Right ventricle myocardium inferior (tissue), 1 donor: ENCODE data around the gene IFNL3. TPM values are rescaled to one million over a fixed set of nuclear protein-coding genes. Genes with fewer than 3 reads are reported as not detected.
"Not testable (repeated sequence)": the region's sequence is repeated elsewhere in the genome, so short reads cannot be mapped to it uniquely, and the experiment has no call there.

Experiments
- ATAC-seq: fragments of 200-7000 bp; cut with Tn5 transposase; one replicate; pipeline ENCODE4 v1.9.1; 2020; ENCODE audit warnings: mild to moderate bottlenecking, moderate library complexity
- DNase-seq: peaks from one replicate; pipeline ENCODE4 v3.0.0; 2021; ENCODE audit errors: missing footprints
- intact Hi-C: fragments of 100-400 bp; cut with DNase I; formaldehyde crosslinking; loops from one replicate; pipeline ENCODE4 v1.11.0; 2022
- total RNA-seq: library from RNA; stranded (reverse); fragmentation: NEBNext Ultra II Directional; extraction: Animal tissue kit (Norgen Biotek cat#: 25700); gene quantifications from one replicate; pipeline ENCODE4 v1.2.1, GENCODE V29; 2021
- donor health status: DM: no; HTN: yes; CAD: no; lungs with severe emphysema.

Gene IFNL3
- total RNA-seq, 1 donor from 2014 or later: not detected

DNA sequence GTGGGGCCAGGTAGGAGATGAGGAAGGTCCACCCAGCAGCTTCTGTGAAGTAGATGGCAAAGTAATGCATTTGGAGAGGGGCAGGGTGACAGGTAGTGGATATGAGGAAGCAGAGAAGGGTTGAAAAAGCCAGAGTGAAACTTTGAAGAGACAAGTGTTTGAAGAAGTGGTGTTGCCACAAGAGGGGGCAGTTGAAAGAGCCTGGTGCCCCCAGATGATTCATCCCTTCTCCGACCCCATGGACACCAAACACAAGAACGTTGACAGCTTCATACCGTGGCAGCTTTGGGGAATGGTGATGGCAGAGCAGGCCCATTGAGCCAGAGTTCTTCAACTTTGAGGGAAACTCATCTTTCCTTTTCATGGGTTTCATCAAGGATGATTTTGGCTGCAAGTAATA is 19.9 kb downstream of the IFNL3 start:
- no peak for ATAC-seq
- intact Hi-C loops: no loop called here

DNA sequence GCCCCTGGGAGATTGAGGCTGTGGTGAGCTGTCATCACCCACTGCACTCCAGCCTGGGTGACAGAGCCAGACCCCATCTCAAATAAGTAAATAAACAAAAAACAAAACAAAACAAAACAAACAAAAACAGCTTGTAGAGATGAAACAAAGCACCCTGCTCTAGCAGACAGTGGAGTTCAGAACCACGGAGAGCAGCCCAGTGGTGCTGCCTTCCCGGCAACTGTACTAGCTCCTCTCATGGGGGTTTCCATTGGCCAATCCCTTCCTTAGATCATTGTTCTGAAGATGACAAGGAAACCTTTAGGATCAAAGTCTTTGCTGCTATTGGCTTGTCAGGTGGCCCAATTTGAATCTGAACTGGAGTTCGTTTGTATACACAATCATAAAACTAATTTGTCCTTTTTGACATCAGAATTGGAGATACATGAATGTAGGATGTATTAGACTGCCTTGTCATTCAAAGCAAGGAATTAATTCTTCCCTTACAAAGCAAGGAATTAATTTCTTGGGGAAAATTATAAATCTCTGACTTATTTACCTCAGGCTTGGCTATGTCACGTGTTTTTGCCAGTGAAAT is 21.0 kb downstream of the IFNL3 start:
- DNase-seq (no peak), ATAC-seq (no peak)

More for the DNA sequence above, 19.9 kb downstream of the IFNL3 start:
- DNase-seq: no peak

DNA sequence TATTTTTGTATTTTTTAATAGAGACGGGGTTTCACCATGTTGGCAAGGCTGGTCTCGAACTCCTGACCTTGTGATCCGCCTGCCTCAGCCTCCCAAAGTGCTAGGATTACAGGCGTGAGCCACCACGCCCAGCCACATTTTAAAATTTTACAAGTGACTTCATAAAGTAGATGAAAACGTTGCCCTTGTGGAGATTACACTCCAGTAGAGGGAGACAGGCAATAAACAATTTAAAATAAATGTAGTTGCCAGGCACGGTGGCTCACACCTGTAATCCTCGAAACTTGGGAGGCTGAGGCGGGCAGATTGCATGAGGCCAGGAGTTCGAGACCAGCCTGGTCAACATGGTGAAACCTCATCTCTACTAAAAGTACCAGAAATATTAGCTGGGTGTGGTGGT is 25.7 kb downstream of the IFNL3 start:
- DNase-seq, intact Hi-C loops, ATAC-seq: not testable (repeated sequence)

More for the DNA sequence above, 21.0 kb downstream of the IFNL3 start:
- intact Hi-C loops: no loop called here

DNA sequence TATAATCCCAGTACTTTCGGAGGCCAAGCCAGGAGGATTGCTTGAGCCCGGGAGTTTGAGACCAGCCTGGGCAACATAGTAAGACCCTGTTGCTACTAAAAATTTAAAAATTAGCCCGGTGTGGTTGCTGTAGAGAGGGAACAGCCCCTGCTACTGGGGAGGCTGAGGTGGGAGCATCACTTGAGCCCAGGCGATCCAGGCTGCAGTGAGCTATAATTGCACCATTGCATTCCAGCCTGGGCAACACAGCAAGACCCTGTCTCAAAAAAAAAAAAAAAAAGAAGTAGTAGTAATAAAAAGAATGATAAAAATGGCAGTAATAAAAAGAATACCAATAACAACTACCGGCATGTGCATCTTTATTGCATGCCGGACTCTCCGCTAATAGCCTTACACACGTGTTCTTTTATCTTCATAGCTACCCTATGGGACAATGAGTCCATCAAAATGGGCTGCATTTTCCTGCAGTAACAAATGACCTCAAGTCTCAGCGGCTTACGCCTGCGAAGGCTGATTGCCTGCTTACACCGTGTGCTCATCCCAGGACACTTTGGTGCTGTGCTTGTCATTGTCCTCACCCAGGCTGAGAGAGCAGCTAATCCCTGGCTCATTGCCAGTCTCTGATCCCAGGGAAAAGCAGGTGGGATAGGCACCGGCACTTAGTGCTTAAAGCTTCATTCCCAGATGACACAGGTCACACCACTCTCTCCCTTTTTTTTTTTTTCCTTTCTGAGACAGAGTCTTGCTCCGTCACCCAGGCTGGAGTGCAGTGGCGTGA is 26.4 kb downstream of the IFNL3 start:
- intact Hi-C loops: no loop called here
- DNase-seq (no peak), ATAC-seq (no peak)

DNA sequence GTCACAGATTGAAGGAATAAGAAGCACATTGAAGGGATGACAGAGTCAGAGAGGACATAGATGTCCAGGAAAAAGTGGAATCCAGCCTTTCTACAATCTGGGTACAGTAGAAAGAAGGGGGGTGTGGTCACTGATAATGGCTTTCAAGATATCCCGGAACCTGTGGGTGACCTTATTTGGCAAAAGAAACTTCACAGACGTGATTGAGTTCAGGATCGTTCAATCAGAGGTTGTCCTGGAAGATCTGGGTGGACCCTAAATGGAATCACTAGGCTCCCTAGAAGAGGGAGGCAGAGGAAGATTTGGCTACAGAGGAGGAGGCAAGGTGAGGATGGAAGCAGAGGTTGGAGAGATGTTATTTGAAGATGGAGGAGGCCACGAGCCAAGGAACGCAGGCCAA is 27.7 kb downstream of the IFNL3 start:
- ATAC-seq (no peak), DNase-seq (no peak)
- intact Hi-C loops: no loop called here

DNA sequence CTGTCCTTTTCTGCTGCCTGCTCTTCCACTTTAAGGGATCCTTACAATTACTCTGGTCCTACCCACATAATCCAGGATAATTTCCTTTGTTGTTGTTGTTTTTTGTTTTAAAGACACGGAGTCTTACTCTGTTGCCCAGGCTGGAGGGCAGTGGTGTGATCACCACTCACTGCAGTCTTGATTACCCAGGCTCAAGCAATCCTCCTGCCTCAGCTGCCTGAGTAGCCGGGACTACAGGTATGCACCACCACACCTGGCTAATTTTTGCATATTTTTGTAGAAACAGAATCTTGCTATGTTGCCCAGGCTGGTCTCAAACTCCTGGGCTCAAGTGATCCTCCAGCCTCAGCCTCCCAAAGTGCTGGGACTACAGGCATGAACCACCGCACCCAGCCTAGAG is 29.5 kb downstream of the IFNL3 start:
- DNase-seq, ATAC-seq, intact Hi-C loops: not testable (repeated sequence)

DNA sequence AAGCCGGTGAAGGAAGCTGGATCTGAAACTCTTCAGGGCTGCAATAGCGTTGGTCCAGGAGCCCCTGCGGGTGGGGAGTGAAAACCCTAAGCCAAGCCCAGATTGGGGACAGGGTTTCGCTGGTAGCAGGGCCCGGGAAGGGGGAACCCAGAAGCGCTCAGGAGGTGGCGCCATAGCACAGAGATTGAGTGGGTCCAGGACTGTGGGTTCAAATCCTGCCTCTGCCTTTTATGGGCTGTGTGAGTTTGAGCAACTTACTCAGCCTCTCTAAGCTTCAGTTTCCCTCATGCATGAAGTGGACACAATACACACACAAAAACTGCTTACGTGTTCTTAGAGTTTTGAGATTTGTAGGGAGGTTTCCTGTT is 32.4 kb downstream of the IFNL3 start:
- no peak for ATAC-seq
- intact Hi-C loops: no loop called here
- peak; percentile 71 for DNase-seq

DNA sequence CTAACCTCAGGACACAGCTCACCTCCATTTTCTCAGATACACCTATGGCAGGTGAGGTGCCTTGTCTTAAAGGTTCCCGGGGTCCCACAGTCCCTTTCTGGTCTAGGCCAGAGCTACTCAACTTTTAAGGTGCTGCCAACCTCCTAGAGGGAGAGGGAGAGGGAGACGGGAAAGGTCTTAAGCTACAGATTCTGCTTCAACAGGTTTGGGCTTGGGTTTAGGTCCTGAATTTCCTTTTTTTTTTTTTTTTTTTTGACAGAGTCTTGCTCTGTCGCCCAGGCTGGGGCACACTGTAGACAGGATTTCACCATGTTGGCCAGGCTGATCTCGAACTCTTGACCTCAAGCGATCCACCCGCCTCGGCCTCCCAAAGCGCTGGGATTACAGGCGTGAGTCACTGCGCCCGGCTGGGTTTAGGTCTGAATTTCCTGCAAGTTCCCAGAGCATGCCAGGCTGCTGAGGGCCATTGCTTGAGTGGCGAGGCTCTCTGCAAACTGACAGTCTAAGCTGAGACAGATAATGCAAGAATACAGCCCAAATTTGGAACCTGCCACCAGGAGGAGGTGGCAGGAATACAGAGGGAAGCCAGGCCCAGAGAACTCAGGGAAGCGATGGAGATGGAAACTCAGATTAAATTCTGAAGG is 33.0 kb downstream of the IFNL3 start:
- ATAC-seq (no peak), DNase-seq (no peak)
- intact Hi-C loops: no loop called here

DNA sequence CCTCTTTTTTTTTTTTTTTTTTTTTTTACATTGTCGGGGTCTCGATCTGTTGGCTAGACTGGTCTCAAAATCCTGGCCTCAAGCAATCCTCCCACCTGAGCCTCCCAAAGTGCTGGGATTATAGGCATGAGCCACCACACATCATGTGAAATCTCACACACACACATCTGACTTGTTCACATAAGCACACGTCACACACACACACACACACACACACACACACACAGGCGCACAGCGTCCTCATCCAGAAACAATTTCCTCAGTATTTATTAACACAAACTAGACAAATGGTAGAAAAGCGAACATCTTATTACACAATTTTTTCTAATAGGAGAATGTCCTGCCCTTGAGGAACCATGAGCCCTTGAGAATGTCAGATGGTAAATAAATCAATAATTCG is 35.6 kb downstream of the IFNL3 start:
- ATAC-seq (no peak), DNase-seq (no peak)
- intact Hi-C loops: no loop called here

DNA sequence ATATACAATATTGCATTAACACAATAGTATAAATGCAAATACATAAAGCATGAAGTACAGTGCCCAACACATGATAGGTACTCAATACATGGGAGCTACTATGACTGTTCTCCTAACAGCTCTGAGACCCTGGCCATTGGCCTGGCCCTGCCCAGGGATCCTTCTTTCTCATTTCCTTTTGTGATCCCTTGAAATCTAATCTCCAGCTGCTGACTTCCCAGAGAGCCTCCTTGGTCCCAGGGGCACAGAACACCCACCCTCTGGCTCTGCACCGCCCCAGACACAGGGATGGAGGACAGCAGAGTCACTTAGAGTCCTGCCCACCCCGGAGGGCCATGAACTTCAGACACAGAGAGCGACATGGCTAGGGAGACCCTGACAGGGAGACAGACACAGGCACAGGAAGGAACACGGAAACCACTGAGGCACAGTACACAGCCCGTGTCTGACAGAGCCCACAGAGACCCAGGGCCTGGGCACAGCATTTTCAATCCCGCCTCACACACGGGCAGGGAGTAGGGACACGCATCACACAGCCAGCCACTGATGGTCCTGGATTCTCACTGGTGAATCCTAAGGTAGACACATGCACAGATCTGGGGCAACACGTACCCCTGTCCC is 36.5 kb downstream of the IFNL3 start:
- ATAC-seq: no peak
- intact Hi-C loops: no loop called here
- DNase-seq: no peak

DNA sequence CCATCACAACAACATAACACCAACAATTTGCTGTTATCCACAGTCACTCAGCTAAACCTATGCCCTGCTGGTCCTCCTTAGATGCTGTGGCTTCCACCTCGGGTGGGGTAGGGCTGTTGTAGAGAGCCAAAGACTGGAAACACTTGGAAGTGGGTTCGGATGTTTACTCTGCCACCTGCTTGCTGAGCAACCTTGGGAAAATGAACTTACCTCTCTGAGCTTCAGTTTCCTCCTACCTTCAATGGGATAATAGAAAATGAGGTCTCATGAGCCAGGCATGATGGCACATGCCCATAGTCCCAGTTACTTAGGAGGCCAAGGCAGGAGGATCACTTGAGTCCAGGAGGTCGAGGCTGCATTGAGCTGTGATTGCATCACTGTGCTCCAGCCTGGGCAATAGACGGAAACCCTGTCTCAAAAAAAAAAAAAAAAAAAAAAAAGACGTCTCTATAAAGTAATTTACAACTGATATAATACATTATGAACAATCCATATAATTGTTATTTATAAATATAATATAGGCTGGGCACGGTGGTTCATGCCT is 37.4 kb downstream of the IFNL3 start:
- DNase-seq: no peak
- intact Hi-C loops: no loop called here
- no peak for ATAC-seq

DNA sequence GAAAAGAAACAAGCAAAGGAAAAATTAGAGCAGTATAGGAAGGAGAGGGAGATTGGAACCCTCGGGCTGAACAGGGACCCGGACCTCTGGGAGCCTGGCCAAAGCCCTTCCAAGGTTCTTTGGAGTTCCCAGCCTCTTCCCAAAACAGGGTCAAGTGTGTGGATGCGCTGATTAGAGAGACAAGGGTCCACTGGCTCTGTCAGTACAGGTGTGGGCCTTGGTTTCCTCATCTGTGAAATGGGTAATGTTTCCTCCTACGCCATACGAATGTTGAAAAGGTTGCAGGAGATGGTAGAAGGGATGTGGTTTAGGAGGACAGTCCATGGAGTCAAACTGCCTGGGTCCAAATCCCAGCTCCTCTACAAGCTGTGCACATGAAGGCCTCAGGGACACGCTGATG is 38.7 kb downstream of the IFNL3 start:
- intact Hi-C loops: no loop called here
- ATAC-seq: no peak
- no peak for DNase-seq

DNA sequence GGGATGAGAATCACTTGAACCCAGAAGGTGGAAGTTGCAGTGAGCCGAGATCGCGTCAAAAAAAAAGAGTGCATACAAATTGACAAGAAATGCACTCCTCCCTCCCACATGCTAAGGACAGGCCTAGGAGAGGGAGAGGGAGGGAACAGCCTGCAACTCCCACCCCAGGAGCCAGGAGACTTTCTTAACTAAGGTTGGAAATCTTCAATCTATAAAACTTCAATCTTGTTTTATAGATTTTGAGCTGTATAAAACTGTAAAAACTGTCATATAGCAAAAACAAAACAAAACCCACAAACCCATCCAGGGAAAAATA is 39.4 kb downstream of the IFNL3 start:
- ATAC-seq (no peak), DNase-seq (no peak)
- intact Hi-C loops: no loop called here

DNA sequence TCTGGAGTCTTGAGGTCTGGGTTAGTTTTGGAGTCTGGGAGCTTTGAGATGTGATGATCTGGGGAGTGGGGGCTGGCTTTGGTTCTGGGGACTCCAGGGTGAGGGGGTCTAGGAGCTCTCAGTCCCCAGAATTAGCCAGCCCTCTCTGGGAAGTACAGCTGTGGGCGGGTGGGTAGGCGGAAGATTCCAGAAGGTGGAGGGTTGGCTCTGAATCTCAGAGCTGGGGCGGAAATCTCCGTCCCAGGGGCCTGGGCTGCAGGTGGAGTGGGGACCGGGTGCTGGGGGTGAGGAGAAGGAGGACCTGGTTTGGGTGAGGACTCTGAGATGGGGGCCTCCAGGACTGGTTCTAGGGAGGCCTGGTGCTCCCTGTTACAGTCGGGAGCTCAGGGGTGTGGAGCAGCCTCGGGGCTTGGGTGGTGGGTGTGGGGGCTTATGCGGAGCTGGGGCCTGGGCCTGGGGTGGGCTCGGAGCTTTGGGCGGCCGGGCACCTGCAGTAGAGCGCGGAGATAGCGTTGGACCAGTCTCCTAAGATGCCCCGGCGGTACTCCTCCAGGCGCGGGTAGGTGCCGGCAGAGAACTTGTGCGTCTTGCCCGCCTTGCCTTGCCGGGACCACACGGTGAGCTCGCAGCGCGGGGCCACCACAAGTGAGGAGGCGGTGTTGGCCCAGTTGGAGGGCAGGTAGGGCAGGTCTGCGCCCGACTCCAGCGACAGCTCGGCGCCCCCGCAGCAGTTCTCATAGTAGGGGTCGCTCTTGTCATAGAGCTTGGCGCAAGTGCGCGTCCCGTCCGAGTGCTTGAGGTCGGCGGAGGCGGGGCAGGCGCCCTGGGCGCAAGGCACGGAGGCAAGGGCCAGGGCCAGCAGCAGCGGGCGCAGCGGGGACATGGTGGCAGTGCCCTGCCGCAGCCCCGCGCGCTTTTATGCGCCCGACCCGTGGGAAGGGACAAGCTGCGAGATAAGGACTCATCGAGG is 41.1 kb downstream of the IFNL3 start, which contains the start of gene SYCN:
Gene SYCN (minus strand): TSS at position 892 of the 970 bp plus-strand sequence. CDS start 9 bp downstream, at position 883.
- DNase-seq: no peak
- ATAC-seq: no peak
- intact Hi-C loops: no loop called here

DNA sequence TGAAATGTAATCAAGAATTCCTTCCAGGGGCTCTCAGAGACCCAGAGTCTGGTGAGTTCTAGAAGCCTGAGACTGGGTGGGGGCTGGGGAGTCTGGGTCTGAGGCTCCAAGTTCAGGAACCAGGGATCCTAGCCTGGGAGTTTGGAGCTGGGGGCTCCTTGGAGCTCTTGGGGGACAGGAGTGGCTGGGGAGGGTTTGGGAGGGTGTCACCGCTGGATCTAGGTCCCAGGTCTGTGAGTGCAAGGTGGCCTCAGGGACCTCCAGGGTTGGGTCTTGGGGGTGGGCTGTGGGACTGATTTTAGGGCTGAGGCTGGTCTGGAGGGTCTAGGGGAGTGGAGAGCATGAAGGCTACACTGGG is 41.8 kb downstream of the IFNL3 start:
- intact Hi-C loops: no loop called here
- no peak for ATAC-seq
- DNase-seq: no peak

DNA sequence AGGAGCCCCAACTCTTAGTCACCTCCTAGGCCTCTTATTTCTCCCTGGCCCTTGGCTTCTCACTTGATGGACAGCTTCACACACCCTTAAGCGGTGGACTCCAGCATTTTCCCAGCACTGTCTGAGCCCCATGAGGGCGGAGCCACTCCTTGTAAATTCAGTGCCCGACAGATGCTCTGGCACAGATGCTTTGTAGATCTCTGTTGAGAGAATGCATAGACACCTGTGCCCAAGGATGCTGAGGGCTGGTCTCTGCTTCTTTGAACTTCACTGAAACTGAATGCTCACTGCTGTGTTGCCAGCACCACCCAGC is 44.0 kb downstream of the IFNL3 start:
- DNase-seq (no peak), ATAC-seq (no peak)
- intact Hi-C loops: no loop called here

DNA sequence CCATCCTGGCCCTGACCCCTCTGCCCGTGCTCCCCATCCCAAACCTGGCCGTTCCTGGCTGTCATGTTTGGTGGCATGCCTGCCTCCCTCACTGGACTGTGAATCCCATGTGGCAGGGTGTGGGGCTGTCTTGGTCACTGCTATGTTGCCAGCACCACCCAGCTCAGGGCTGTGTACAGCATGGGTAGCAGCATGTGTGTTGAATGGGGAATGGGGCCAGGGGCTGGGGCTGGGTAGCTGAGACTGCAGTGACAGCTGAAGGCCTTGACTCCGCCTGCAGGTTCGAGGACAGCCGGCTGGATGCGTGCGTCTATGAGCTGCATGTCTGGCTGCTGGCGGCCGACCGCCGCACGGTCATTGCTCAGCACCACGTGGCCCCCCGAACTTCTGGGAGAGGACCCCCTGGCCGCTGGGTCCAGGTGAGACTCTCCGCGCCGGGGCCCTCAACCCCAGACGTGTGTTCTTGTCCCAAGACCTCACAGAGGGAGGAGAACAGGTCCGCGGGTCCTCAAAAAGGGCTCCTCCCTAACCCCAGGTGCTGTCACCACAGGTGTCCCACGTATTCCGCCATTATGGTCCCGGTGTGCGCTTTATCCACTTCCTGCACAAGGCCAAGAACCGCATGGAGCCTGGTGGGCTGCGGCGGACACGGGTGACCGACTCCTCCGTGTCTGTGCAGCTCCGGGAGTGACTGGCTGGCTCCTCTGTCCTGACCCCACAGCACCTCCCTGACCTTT is 44.6 kb downstream of the IFNL3 start:
- intact Hi-C loops: no loop called here
- DNase-seq (no peak), ATAC-seq (no peak)

DNA sequence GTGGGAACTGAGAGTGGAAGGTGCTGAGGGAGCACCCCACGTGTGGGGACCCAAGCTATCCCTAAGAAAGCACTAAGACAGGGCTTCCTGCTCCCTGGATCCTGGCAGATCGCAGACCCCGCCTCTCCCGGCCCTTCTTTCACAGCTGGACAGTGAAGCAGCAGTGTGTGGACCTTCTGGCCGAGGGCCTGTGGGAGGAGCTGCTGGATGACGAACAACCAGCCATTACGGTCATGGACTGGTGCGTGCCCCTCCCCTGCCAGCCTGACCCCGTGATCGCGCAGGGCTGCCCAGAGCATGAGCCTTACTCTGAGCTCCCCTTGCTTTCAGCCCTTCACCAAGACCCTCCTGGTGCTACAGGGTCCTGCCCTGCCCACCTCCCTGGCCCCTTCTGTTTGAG is 45.8 kb downstream of the IFNL3 start:
- ATAC-seq (peak; percentile 45), DNase-seq (no peak)
- intact Hi-C loops: no loop called here
